HL-60 (cell line): ENCODE measurements around the gene COL4A6.

Experiments used
- CTCF ChIP-seq: IDR thresholded peaks from one replicate; pipeline ENCODE4 v1.5.1; 2011; ENCODE audit warnings: low read length, control low read depth, inconsistent platforms; ENCODE audit not compliant: insufficient read depth
- POLR2AphosphoS5 ChIP-seq: IDR thresholded peaks from 2 replicates; pipeline ENCODE4 v1.6.1; 2012; ENCODE audit warnings: low read depth

GRCh38 chrX:108122748-108123147 lies 315.5 kb downstream of the COL4A6 start:
- TF ChIP-seq CTCF (no peak), POLR2AphosphoS5 (no peak)
